NOMO-1 treated with DMSO at 0.1 percent for 48 hours (cell line): ENCODE measurements around the gene ZNF800.

Source experiments
- DNase-seq: peaks from one replicate; lab custom pipeline; 2025; ENCODE audit not compliant: unreplicated experiment; lab: John Stamatoyannopoulos, UW

Gene ZNF800

GRCh38 chr7:127391591-127392181, 822 bp downstream of the ZNF800 start:
- DNase-seq, result peak; percentile 7

GRCh38 chr7:127390817-127391590, 1.5 kb downstream of the ZNF800 start:
- no peak for DNase-seq

DNA sequence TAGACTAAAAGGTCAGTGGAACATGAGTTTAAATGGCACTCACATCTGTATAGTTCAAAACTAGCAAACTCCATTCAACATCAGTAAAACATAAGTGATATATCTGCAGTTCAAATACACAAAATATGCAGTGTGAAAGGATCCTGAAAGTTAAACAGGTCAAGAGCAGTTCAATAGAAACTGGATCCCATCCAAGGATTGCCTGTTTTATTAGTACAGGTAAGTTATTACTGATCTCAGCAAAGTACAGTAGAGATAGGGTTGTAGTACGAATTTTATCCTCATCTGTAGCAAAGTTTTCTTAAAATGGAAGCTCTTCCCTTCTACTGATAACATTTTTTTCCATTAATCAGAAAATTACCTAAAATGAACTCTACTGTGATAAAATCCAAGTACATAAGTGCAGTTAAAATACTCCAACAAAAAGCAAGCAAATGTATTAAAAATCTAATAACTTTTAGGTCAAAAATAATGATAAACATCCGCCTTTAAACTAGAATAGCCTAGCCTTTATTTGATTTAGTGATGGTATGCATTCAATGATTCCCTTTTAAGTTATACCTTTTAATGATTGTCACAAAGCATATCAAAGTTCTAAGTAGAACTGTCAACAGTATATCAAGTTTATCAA, 2.2 kb downstream of the ZNF800 start:
- DNase-seq, result no peak

DNA sequence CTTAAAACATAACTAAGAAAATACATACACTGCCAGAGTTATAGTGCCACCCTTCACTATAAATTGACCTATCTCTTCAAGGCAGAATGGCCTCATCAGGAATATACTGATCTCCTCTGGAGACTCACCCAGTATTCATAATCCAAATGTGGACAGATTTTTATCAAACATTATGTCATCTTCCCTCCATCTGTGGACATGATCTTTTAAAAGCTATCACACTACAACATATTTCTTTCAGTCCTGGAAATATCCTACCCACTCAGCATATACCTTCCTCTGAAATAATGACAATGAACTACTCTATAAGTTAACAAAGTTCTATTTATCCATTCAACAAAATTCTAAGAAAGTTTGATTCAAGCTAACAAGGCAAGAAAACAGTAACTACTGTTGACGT, 3.2 kb downstream of the ZNF800 start:
- DNase-seq, result no peak

DNA sequence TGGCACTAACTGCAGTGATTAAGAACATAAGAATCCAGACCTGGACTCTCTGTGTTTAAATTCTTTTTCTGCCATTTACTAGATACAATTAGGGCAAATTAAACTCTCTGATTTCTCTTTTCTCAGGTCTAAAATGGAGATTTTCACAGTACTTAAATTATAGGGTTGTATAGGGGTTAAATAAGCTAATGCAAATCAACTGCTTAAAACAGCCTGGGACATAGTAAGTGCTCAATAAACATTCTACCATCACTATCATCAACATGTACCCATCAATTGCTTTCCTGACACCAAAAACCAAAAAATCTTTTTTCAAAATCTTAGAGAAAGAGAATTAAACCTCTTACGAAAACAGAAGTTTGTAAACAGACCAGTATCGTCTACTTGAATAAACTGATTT, 4.5 kb downstream of the ZNF800 start:
- no peak for DNase-seq

DNA sequence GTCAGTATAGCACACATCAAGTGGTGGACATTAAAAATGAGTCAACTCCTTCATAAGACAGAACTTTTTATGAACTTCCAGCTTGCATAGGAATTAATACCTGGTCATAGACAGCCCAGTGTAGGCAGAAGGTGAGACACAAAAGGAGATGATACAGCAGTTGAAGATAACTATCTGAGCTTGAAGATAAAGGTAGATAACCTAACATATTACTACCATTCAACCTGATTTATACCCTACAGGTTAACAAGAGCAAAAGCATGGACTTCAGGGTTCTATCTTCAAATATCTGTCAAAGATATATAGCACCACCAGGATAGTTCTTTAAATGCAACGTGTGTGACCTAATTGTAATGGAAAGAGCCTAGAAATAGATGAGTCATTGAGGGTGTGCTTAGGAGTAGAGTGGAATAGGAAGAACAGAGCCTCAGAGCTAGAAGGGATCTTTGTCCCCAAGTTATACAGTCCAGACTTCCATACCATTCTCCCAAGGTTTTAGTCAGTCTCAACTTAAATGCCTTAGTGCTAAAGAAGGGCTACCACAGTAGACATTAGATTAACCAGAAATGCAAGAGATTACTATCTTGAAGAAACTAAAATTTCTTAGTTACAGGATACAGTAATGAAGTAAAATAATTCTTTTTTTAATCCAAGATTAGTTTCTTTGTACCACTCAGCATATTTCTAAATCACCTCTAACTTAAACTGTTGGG, 9.2 kb downstream of the ZNF800 start:
- DNase-seq, result no peak

GRCh38 chr7:127382301-127383085, 10.0 kb downstream of the ZNF800 start:
- no peak for DNase-seq

GRCh38 chr7:127380479-127380878, 12.0 kb downstream of the ZNF800 start:
- DNase-seq, result no peak

- no peak for DNase-seq
These were observed 12.9 kb downstream of the ZNF800 start for GRCh38 chr7:127379642-127380041.

DNA sequence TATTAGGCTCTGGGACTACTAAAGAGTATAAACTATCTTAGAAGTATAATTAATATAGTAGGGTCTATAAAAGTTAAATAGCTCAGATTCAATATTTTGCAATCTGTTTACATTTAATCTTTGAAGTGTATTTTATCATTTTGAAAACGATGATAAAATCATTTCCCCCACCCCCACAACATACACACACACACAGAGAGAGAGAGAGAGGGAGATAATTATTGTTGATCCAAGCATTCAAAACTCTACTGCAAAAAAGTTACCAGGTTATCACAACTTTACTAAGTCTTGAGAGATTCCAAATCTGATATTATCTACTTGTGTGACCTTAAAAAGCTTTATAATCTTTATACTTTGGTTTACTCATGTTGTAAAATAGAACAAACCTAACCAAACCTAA, 14.0 kb downstream of the ZNF800 start:
- DNase-seq, result no peak

- DNase-seq, result no peak
These were observed 15.1 kb downstream of the ZNF800 start for GRCh38 chr7:127377425-127377824.

DNA sequence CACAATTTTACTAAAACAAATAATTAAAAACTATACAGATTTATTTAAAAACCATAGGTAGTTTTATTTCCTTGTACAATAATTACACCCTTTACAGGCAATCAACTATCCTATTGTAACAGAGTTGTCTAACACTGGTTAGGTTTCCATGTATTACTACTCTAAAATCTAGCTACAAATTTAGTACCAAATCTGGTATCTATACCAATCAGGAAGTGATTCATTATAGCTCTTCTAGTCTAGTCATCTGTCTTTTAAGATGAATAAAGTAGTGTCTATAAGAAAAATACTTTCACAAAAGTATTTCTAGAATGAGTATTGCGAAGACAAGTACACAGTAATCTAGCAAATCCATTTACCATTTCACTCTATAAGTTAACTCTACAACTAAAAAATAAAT, 16.9 kb downstream of the ZNF800 start:
- no peak for DNase-seq

DNA sequence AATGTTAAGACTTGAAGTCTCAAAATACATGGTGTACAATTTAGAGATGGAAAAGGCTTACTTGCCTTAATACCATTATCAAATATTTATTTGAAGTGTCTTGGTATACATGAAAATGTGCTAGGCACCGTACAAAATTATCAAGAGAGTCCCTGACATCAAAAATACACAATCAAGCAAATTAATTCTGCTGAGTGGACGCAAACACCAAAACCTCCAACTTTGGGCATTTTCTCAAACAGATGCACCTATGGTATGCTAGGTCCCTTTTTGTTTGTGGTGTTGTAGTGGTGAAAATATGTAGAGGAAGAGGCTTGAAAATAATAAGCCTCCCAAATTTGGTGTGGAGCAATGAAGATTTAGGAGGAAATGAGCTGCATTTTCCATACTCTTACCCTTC, 24.8 kb downstream of the ZNF800 start:
- DNase-seq, result no peak

DNA sequence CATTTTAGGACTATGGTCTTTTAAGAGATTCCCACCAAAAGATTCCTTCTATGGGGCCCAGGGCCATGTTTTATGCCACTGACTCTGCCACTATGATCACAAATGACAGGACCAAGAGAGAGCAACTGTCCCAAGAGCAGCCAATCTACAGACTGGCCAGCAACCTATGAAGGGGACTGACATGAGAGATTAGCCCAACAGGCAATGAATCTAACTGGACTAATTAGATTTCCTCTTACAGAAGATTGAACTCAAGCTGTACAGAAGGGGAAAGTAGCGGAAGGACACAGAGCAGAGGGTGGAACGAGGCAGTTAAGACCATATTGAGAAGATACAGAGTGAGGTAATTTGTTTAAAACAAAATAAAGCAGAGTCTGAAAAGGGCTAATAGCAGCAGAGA, 25.8 kb downstream of the ZNF800 start:
- no peak for DNase-seq

DNA sequence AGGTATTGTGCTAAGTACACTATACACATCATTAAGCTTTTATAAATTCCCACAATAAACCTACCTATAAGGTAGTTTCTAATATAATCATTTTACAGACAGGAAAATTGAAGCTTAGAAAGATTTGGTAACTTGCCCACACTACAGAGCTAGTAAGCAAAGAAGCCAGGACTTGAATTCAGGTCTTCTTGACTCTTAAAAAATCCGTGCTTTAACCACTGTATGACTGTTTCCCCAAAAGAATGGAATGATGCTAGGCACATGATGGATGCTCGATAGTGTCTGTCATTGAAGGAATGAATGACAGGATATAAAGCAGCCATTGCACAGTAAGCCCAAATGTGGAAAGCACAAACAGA, 26.6 kb downstream of the ZNF800 start:
- no peak for DNase-seq

- no peak for DNase-seq
These were observed 27.1 kb downstream of the ZNF800 start for GRCh38 chr7:127365164-127365956.

DNA sequence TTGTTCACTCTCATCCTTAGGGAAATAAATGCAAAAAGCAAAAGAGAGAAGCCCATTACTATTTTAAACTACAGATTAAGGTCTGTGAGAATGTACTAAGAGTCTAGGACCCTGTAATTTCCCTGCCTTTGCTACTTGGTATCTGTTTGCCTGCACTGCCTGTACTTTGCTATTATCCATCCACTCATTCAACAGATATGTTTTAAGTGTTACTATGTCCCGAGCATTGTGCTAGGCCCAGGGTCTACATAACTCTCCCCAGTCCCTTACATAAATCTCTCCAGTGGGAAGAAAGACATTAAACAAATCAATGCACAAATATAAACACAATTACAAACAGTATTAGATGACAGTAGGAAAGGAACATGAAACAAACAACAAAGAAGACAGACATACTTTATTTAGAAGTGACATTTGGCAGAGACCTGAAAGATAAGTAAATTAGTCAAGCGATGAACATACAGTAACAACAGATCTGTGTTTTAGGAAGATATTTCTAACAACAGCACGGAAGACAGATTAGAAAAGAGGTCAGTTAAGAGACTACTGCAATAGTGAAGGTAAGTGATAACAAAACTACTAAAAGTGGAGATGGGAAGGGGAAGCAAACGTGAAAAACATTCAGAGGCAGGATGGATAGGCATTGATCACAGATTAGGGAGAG, 30.0 kb downstream of the ZNF800 start:
- no peak for DNase-seq

- DNase-seq, result no peak
These were observed 30.8 kb downstream of the ZNF800 start for GRCh38 chr7:127361736-127362135.

- no peak for DNase-seq
These were observed 33.5 kb downstream of the ZNF800 start for GRCh38 chr7:127359011-127359410.

DNA sequence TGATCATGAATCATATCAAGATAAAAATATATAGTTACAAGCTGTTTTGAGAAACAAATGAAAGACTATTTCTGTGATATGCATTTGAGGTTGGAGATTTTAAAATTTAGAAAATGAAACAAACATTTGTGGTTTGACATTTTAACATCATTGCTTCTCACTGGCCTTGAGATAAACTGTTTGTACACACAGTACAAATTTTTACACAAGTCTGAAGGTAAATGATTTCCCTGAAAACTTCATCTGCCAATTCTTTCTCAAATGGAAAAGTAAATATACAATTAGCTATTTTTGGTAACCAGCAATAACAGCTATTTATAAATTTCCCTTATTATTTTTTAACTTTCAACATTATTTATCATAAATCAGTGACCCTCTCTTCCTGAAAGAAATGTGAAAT, 38.6 kb downstream of the ZNF800 start:
- DNase-seq, result no peak
